ENCODE measurements around the gene DGKI.

The DGKI gene

GRCh38 chr7:137696988-137697387 lies 149.8 kb downstream of the DGKI start:
- no peak for TF ChIP-seq ZNF404 (tag by site-specific recombination; IDR thresholded peaks at IDR 0.05)
- TF ChIP-seq ZNF214 (tag by site-specific recombination; IDR thresholded peaks at IDR 0.05; ENCODE audit: borderline replicate concordance): no peak
- TF ChIP-seq ZNF184 (tag by site-specific recombination; IDR thresholded peaks at IDR 0.05): no peak
- no peak for TF ChIP-seq ZNF776 (tag by site-specific recombination; IDR thresholded peaks at IDR 0.05; ENCODE audit: borderline replicate concordance)
- TF ChIP-seq, protein P1, sequence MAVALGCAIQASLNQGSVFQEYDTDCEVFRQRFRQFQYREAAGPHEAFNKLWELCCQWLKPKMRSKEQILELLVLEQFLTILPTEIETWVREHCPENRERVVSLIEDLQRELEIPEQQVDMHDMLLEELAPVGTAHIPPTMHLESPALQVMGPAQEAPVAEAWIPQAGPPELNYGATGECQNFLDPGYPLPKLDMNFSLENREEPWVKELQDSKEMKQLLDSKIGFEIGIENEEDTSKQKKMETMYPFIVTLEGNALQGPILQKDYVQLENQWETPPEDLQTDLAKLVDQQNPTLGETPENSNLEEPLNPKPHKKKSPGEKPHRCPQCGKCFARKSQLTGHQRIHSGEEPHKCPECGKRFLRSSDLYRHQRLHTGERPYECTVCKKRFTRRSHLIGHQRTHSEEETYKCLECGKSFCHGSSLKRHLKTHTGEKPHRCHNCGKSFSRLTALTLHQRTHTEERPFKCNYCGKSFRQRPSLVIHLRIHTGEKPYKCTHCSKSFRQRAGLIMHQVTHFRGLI (tag by site-specific recombination; IDR thresholded peaks at IDR 0.05): no peak
- TF ChIP-seq YY1 (tag by site-specific recombination; IDR thresholded peaks at IDR 0.05): no peak
- TF ChIP-seq ZNF626 (tag by site-specific recombination; IDR thresholded peaks at IDR 0.05): no peak
- no peak for TF ChIP-seq ZNF416 (tag by site-specific recombination; IDR thresholded peaks at IDR 0.05)
- no peak for TF ChIP-seq ZBTB11 (tag by site-specific recombination; conservative IDR thresholded peaks at IDR 0.05; ENCODE audit: low read depth)
- no peak for TF ChIP-seq TCF7L2 (IDR thresholded peaks at IDR 0.05; ENCODE audit: borderline replicate concordance, low read depth, low read length)
- Histone ChIP-seq H3K27ac (ENCODE audit: extremely low read depth, low read depth, low read length) (no peak overlapping the region), H3K36me3 (ENCODE audit: control insufficient read depth in 2 of 2, insufficient read depth in 1 of 2, low read length in 2 of 2) (no peaks in the 10 kb centered on the region), H3K4me3 (ENCODE audit: low read depth, low read length) (no peak overlapping the region), H3K4me1 (ENCODE audit: control insufficient read depth, insufficient read depth, low read length) (no peaks in the 10 kb centered on the region), H3K9me3 (ENCODE audit: control insufficient read depth, insufficient read depth, low read depth, low read length) (no peaks in the 10 kb centered on the region)
- POLR2A ChIA-PET: no interaction called here
- CTCF ChIA-PET: no interaction called here

GRCh38 chr7:137696376-137696775 lies 150.4 kb downstream of the DGKI start:
- CTCF ChIA-PET: no interaction called here
- POLR2A ChIA-PET: no interaction called here
- no peaks in the 10 kb centered on the region for H3K4me1 ChIP-seq (ENCODE audit: control insufficient read depth, insufficient read depth, low read length)
- no peaks in the 10 kb centered on the region for H3K9me3 ChIP-seq (ENCODE audit: control insufficient read depth, insufficient read depth, low read depth, low read length)
- no peaks in the 10 kb centered on the region for H3K36me3 ChIP-seq (ENCODE audit: control insufficient read depth in 2 of 2, insufficient read depth in 1 of 2, low read length in 2 of 2)
- no peak overlapping the region for H3K27ac ChIP-seq (ENCODE audit: extremely low read depth, low read depth, low read length)
- H3K4me3 ChIP-seq (ENCODE audit: low read depth, low read length): no peak overlapping the region
- no peak for TF ChIP-seq ZNF280C (tag by site-specific recombination; IDR thresholded peaks at IDR 0.05)
- TF ChIP-seq, protein P2, sequence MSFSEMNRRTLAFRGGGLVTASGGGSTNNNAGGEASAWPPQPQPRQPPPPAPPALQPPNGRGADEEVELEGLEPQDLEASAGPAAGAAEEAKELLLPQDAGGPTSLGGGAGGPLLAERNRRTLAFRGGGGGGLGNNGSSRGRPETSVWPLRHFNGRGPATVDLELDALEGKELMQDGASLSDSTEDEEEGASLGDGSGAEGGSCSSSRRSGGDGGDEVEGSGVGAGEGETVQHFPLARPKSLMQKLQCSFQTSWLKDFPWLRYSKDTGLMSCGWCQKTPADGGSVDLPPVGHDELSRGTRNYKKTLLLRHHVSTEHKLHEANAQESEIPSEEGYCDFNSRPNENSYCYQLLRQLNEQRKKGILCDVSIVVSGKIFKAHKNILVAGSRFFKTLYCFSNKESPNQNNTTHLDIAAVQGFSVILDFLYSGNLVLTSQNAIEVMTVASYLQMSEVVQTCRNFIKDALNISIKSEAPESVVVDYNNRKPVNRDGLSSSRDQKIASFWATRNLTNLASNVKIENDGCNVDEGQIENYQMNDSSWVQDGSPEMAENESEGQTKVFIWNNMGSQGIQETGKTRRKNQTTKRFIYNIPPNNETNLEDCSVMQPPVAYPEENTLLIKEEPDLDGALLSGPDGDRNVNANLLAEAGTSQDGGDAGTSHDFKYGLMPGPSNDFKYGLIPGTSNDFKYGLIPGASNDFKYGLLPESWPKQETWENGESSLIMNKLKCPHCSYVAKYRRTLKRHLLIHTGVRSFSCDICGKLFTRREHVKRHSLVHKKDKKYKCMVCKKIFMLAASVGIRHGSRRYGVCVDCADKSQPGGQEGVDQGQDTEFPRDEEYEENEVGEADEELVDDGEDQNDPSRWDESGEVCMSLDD (tag by site-specific recombination; IDR thresholded peaks at IDR 0.05): no peak
- no peak for TF ChIP-seq GLI2 (tag by site-specific recombination; IDR thresholded peaks at IDR 0.05; ENCODE audit: borderline replicate concordance, low read depth)
- TF ChIP-seq ZNF354C (tag by site-specific recombination; IDR thresholded peaks at IDR 0.05; ENCODE audit: borderline replicate concordance, low read depth): no peak
- no peak for TF ChIP-seq ZNF768 (tag by site-specific recombination; IDR thresholded peaks at IDR 0.05)
- no peak for TF ChIP-seq ZNF596 (tag by site-specific recombination; IDR thresholded peaks at IDR 0.05)
- no peak for TF ChIP-seq KLF8 (tag by site-specific recombination; IDR thresholded peaks at IDR 0.05)
- TF ChIP-seq HOXC10 (CRISPR knock-in tag; IDR thresholded peaks at IDR 0.05): no peak
- TF ChIP-seq HIC1 (tag by site-specific recombination; IDR thresholded peaks at IDR 0.05): no peak
